ENCODE data around the gene CCDC134.

The CCDC134 gene

DNA sequence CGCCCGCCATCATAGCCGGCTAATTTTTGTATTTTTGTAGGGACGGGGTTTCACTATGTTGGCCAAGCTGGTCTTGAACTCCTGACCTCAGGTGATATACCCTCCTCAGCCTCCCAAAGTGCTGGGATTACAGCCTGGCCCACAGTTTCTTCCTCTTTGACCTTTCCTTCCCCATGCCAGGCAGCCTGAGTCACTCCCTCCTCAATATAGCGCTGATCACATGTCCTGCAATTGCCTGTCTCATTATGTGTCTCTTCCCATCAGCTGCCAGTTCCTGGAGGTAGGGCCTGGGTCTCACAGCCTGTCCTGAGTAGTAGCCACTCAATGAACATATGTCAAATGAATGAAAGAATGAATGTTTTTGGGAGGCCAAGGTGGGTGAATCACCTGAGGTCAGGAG lies 43.0 kb upstream of the CCDC134 start:
- H3K27ac ChIP-seq (replicated peaks; ENCODE audit: low read length): no peak overlapping the region
- no peak overlapping the region for H3K4me3 ChIP-seq (ENCODE audit: low read length in 2 of 2)
- H2AFZ ChIP-seq (ENCODE audit: low read length): no peak overlapping the region
- no CpG with 5 or more reads among the region's 5 CpGs for WGBS, 2 donors (ENCODE audit: extremely low coverage in 2 of 2, insufficient read length in 2 of 2, insufficient replicate concordance in 1 of 2)
- no peak overlapping the region for H2BK120ac ChIP-seq (ENCODE audit: low read depth, low read length)
- H2BK12ac ChIP-seq (ENCODE audit: low read length): no peak overlapping the region
- H3K27me3 ChIP-seq (ENCODE audit: control insufficient read depth in 3 of 3, insufficient read depth in 3 of 3, low read depth in 1 of 3, low read length in 3 of 3): peaks cover 0 to 17% (median 0%) of the 10 kb centered on the region in 3 experiments
- H3K79me1 ChIP-seq (ENCODE audit: low read depth, low read length): no peaks in the 10 kb centered on the region
- no peak overlapping the region for H3K4ac ChIP-seq (ENCODE audit: low read length)
- H3K14ac ChIP-seq (ENCODE audit: low read length): no peak overlapping the region
- no peaks in the 10 kb centered on the region for H3K4me1 ChIP-seq (ENCODE audit: control insufficient read depth in 2 of 2, insufficient read depth in 1 of 2, low read depth in 1 of 2, low read length in 2 of 2)
- H3K4me2 ChIP-seq (ENCODE audit: insufficient read depth, low read length, poor library complexity, severe bottlenecking): no peak overlapping the region
- H4K8ac ChIP-seq (ENCODE audit: low read depth, low read length): no peak overlapping the region
- H2BK5ac ChIP-seq (ENCODE audit: low read length): no peak overlapping the region
- no peak overlapping the region for H2AK5ac ChIP-seq (ENCODE audit: low read depth, low read length)
- no peak overlapping the region for H3K23ac ChIP-seq (ENCODE audit: low read depth, low read length, poor library complexity)
- no peaks in the 10 kb centered on the region for H3K9me3 ChIP-seq (replicated peaks in 1 of 2; ENCODE audit: control insufficient read depth in 2 of 2, insufficient read depth in 1 of 2, low read depth in 1 of 2, low read length in 2 of 2)
- H3K9ac ChIP-seq (ENCODE audit: low read depth, low read length, poor library complexity): no peak overlapping the region
- no peak for DNase-seq (ENCODE audit: low spot score)
- H4K91ac ChIP-seq (ENCODE audit: low read depth, low read length, poor library complexity): no peak overlapping the region
- H3K36me3 ChIP-seq (replicated peaks in 1 of 2; ENCODE audit: control insufficient read depth in 2 of 2, insufficient read depth in 2 of 2, low read length in 2 of 2): no peaks in the 10 kb centered on the region
- no peak overlapping the region for H3K18ac ChIP-seq (ENCODE audit: low read length)
- H2BK15ac ChIP-seq (ENCODE audit: low read length): no peak overlapping the region

DNA sequence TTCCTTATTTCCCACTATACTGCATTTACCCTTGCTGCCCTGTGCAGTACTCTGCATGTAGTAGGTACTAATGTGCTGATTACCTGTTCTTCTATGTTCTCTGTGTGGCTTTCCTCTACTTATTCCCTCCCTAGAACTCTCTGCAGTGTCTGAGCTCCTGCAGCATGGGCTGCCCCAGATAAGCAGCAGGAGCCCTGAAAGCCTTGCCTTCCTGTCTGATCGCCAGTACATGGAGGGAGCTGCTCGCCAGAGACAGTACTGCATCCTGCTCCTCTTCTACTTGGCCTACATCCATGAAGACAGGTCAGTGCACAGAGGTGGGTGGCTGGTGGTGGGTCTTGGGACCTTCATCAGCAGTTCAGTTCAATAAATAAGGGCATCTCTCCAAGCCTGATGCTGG lies 42.2 kb upstream of the CCDC134 start:
- no peak overlapping the region for H3K4me2 ChIP-seq (ENCODE audit: insufficient read depth, low read length, poor library complexity, severe bottlenecking)
- no peak overlapping the region for H3K4me3 ChIP-seq (ENCODE audit: low read length in 2 of 2)
- H3K36me3 ChIP-seq (replicated peaks in 1 of 2; ENCODE audit: control insufficient read depth in 2 of 2, insufficient read depth in 2 of 2, low read length in 2 of 2): no peaks in the 10 kb centered on the region
- no peak overlapping the region for H2BK120ac ChIP-seq (ENCODE audit: low read depth, low read length)
- H3K9ac ChIP-seq (ENCODE audit: low read depth, low read length, poor library complexity): no peak overlapping the region
- no peak overlapping the region for H4K91ac ChIP-seq (ENCODE audit: low read depth, low read length, poor library complexity)
- no peak for DNase-seq (ENCODE audit: low spot score)
- H3K18ac ChIP-seq (ENCODE audit: low read length): no peak overlapping the region
- H4K8ac ChIP-seq (ENCODE audit: low read depth, low read length): no peak overlapping the region
- no peak overlapping the region for H2AFZ ChIP-seq (ENCODE audit: low read length)
- H3K14ac ChIP-seq (ENCODE audit: low read length): no peak overlapping the region
- H3K4me1 ChIP-seq (ENCODE audit: control insufficient read depth in 2 of 2, insufficient read depth in 1 of 2, low read depth in 1 of 2, low read length in 2 of 2): peaks cover 2 to 5% of the 10 kb centered on the region in 2 donors
- no peaks in the 10 kb centered on the region for H3K79me1 ChIP-seq (ENCODE audit: low read depth, low read length)
- peaks cover 0 to 14% (median 0%) of the 10 kb centered on the region in 3 experiments for H3K27me3 ChIP-seq (ENCODE audit: control insufficient read depth in 3 of 3, insufficient read depth in 3 of 3, low read depth in 1 of 3, low read length in 3 of 3)
- H3K23ac ChIP-seq (ENCODE audit: low read depth, low read length, poor library complexity): no peak overlapping the region
- H3K9me3 ChIP-seq (replicated peaks in 1 of 2; ENCODE audit: control insufficient read depth in 2 of 2, insufficient read depth in 1 of 2, low read depth in 1 of 2, low read length in 2 of 2): no peaks in the 10 kb centered on the region
- H3K4ac ChIP-seq (ENCODE audit: low read length): no peak overlapping the region
- H3K27ac ChIP-seq (replicated peaks; ENCODE audit: low read length): no peak overlapping the region
- no peak overlapping the region for H2BK15ac ChIP-seq (ENCODE audit: low read length)
- no peak overlapping the region for H2AK5ac ChIP-seq (ENCODE audit: low read depth, low read length)
- H2BK12ac ChIP-seq (ENCODE audit: low read length): no peak overlapping the region
- no peak overlapping the region for H2BK5ac ChIP-seq (ENCODE audit: low read length)
- WGBS, 2 donors (ENCODE audit: extremely low coverage in 2 of 2, insufficient read length in 2 of 2, insufficient replicate concordance in 1 of 2): no CpG with 5 or more reads among the region's 2 CpGs

DNA sequence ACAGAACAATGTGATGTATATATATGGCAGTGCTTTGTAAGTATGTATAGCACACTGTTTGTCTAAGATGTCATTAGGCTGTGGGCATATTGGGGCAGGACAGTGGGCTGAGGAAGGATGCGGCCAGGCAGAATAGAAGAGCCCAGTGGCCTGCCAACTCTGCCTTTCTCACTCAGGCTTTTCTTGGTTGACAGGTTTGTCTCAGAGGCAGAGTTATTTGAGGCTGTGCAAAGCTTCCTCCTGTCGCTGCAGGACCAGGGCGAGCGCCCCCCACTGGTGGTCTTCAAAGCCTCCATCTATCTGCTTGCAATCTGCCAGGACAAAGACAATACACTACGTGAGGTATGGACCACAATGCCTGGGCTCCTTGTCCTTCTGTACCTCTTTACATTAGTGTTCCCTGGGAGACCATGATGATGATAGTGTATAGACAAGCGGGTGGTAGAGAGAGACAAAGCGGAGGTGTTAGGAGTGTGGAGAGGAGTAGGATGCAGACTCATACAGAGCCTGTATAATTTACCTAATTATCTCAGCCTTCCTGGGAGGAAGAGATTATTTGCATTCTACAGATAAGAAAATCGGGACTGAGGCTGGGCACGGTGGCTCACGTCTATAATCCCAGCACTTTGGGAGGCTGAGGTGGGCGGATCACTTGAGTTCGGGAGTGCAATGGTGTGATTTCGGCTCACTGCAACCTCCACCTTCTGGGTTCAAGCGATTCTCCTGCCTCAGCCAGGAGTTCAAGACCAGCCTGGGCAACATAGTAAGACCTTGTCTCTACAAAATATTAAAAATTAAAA lies 37.3 kb upstream of the CCDC134 start:
- Histone ChIP-seq H2BK15ac (ENCODE audit: low read length) (no peak overlapping the region), H3K36me3 (replicated peaks in 1 of 2; ENCODE audit: control insufficient read depth in 2 of 2, insufficient read depth in 2 of 2, low read length in 2 of 2) (no peaks in the 10 kb centered on the region), H3K4ac (ENCODE audit: low read length) (no peak overlapping the region), H3K9me3 (replicated peaks in 1 of 2; ENCODE audit: control insufficient read depth in 2 of 2, insufficient read depth in 1 of 2, low read depth in 1 of 2, low read length in 2 of 2) (no peaks in the 10 kb centered on the region), H4K91ac (ENCODE audit: low read depth, low read length, poor library complexity) (no peak overlapping the region), H3K18ac (ENCODE audit: low read length) (no peak overlapping the region), H3K4me3 (ENCODE audit: low read length in 2 of 2) (no peak overlapping the region), H3K14ac (ENCODE audit: low read length) (no peak overlapping the region), H3K4me1 (ENCODE audit: control insufficient read depth in 2 of 2, insufficient read depth in 1 of 2, low read depth in 1 of 2, low read length in 2 of 2) (peaks cover 3 to 5% of the 10 kb centered on the region in 2 donors), H3K79me1 (ENCODE audit: low read depth, low read length) (no peaks in the 10 kb centered on the region), H4K8ac (ENCODE audit: low read depth, low read length) (no peak overlapping the region), H3K27me3 (ENCODE audit: control insufficient read depth in 3 of 3, insufficient read depth in 3 of 3, low read depth in 1 of 3, low read length in 3 of 3) (no peaks in the 10 kb centered on the region), H2AK5ac (ENCODE audit: low read depth, low read length) (no peak overlapping the region), H2BK5ac (ENCODE audit: low read length) (no peak overlapping the region), H2BK12ac (ENCODE audit: low read length) (no peak overlapping the region), H3K9ac (ENCODE audit: low read depth, low read length, poor library complexity) (no peak overlapping the region), H3K27ac (replicated peaks; ENCODE audit: low read length) (no peak overlapping the region), H2AFZ (ENCODE audit: low read length) (peak overlapping the region; percentile 46), H3K23ac (ENCODE audit: low read depth, low read length, poor library complexity) (no peak overlapping the region), H2BK120ac (ENCODE audit: low read depth, low read length) (no peak overlapping the region), H3K4me2 (ENCODE audit: insufficient read depth, low read length, poor library complexity, severe bottlenecking) (no peak overlapping the region)
- WGBS, 2 donors (ENCODE audit: extremely low coverage in 2 of 2, insufficient read length in 2 of 2, insufficient replicate concordance in 1 of 2): no CpG with 5 or more reads among the region's 14 CpGs
- DNase-seq (ENCODE audit: low spot score): peak; percentile 71

- Histone ChIP-seq H3K4me1 (ENCODE audit: control insufficient read depth in 2 of 2, insufficient read depth in 1 of 2, low read depth in 1 of 2, low read length in 2 of 2) (peaks cover 3 to 5% of the 10 kb centered on the region in 2 donors), H2AK5ac (ENCODE audit: low read depth, low read length) (no peak overlapping the region), H4K91ac (ENCODE audit: low read depth, low read length, poor library complexity) (no peak overlapping the region), H3K18ac (ENCODE audit: low read length) (no peak overlapping the region), H2AFZ (ENCODE audit: low read length) (no peak overlapping the region), H2BK15ac (ENCODE audit: low read length) (no peak overlapping the region), H3K23ac (ENCODE audit: low read depth, low read length, poor library complexity) (no peak overlapping the region), H4K8ac (ENCODE audit: low read depth, low read length) (no peak overlapping the region), H3K9ac (ENCODE audit: low read depth, low read length, poor library complexity) (no peak overlapping the region), H3K27me3 (ENCODE audit: control insufficient read depth in 3 of 3, insufficient read depth in 3 of 3, low read depth in 1 of 3, low read length in 3 of 3) (no peaks in the 10 kb centered on the region), H3K27ac (replicated peaks; ENCODE audit: low read length) (no peak overlapping the region), H2BK120ac (ENCODE audit: low read depth, low read length) (no peak overlapping the region), H3K4ac (ENCODE audit: low read length) (no peak overlapping the region), H3K9me3 (replicated peaks in 1 of 2; ENCODE audit: control insufficient read depth in 2 of 2, insufficient read depth in 1 of 2, low read depth in 1 of 2, low read length in 2 of 2) (no peaks in the 10 kb centered on the region), H3K79me1 (ENCODE audit: low read depth, low read length) (no peaks in the 10 kb centered on the region), H3K4me3 (ENCODE audit: low read length in 2 of 2) (no peak overlapping the region), H3K4me2 (ENCODE audit: insufficient read depth, low read length, poor library complexity, severe bottlenecking) (no peak overlapping the region), H3K36me3 (replicated peaks in 1 of 2; ENCODE audit: control insufficient read depth in 2 of 2, insufficient read depth in 2 of 2, low read length in 2 of 2) (no peaks in the 10 kb centered on the region), H2BK5ac (ENCODE audit: low read length) (no peak overlapping the region), H3K14ac (ENCODE audit: low read length) (no peak overlapping the region), H2BK12ac (ENCODE audit: low read length) (no peak overlapping the region)
- no peak for DNase-seq (ENCODE audit: low spot score)
- no CpG with 5 or more reads among the region's 5 CpGs for WGBS, 2 donors (ENCODE audit: extremely low coverage in 2 of 2, insufficient read length in 2 of 2, insufficient replicate concordance in 1 of 2)
These were observed 34.0 kb upstream of the CCDC134 start for GRCh38 chr22:41766476-41766875.
